Measurements from ENCODE around the gene TRAPPC12.

DNA sequence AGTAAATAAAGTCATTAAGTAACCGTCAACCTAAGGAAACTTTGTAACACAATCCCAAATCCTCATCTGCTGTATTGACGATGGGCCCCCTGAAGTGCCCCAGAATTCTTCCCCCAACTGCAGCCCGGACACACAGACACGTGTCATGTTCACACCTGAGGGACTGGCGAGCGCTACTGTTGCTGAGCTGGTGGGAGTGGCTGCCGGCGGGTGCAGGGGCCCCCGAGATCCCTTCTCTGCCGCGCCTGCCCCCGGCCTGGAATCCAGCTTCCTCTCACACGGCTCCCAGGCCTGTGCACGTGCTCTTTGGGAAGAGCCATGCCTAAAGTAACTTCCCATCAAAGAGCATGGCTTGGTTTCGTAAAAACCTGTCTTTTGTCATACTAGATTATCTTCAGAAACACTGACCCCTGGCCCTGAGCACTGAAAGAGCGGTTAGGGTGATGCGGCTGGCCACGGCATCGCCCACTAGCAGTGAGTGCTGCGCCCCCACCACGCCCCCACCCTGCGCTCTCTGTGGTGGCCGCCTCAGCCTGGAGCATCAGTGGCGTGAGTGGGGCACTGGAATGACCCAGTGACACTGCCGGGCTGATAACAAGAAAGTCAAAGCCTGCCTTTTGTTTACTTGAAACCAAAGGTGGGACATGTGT lies 83.8 kb downstream of the TRAPPC12 start:
- TF ChIP-seq, protein P1, sequence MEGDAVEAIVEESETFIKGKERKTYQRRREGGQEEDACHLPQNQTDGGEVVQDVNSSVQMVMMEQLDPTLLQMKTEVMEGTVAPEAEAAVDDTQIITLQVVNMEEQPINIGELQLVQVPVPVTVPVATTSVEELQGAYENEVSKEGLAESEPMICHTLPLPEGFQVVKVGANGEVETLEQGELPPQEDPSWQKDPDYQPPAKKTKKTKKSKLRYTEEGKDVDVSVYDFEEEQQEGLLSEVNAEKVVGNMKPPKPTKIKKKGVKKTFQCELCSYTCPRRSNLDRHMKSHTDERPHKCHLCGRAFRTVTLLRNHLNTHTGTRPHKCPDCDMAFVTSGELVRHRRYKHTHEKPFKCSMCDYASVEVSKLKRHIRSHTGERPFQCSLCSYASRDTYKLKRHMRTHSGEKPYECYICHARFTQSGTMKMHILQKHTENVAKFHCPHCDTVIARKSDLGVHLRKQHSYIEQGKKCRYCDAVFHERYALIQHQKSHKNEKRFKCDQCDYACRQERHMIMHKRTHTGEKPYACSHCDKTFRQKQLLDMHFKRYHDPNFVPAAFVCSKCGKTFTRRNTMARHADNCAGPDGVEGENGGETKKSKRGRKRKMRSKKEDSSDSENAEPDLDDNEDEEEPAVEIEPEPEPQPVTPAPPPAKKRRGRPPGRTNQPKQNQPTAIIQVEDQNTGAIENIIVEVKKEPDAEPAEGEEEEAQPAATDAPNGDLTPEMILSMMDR (IDR thresholded peaks at IDR 0.05; ENCODE audit: poor library complexity, severe bottlenecking): no peak
- no peak for TF ChIP-seq SMC3 (conservative IDR thresholded peaks at IDR 0.05; ENCODE audit: poor library complexity)
